Left ventricle myocardium superior (tissue), 1 donor: ENCODE results near the gene LYPD6. TPM values are rescaled to one million over a fixed set of nuclear protein-coding genes. Genes with fewer than 3 reads are reported as not detected.

Source experiments
- ATAC-seq: fragments of 200-7000 bp; cut with Tn5 transposase; one replicate; pipeline ENCODE4 v1.9.1; 2020; ENCODE audit warnings: mild to moderate bottlenecking, moderate library complexity
- DNase-seq: peaks from one replicate; pipeline ENCODE4 v3.0.0-alpha.2; 2020
- intact Hi-C: fragments of 100-400 bp; cut with micrococcal nuclease; formaldehyde crosslinking; loops from one replicate; pipeline ENCODE4 v1.11.0; 2022
- total RNA-seq: library from RNA; stranded (reverse); fragmentation: NEBNext Ultra II Directional; extraction: Animal tissue kit (Norgen Biotek cat#: 25700); gene quantifications from one replicate; pipeline ENCODE4 v1.2.1, GENCODE V29; 2021
- donor health status: DM: no; HTN: yes; CAD: no; lungs with severe emphysema.

LYPD6 gene
- total RNA-seq, 1 donor from 2014 or later, result 0.30 TPM

DNA sequence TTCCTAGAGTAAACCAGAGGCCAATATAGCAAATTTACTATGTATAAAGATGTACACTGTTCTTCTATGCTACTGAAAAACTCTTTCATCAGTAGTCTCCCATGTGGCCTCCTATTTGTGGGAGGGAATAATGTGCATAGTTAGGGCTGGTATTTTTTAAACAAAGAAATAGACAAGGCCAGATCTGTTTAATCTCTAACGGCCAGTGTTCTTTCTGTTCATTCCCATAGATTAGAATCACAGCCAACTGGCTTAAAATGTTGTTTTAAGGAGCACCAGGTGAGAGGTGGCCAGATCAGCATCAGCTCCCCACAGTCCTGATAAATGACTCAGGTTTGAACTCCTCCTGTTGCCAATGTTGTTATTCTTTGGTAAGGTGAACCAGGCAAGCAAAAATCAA, 12.1 kb downstream of the LYPD6 start:
- DNase-seq, result no peak
- intact Hi-C loops, result no loop called here
- no peak for ATAC-seq

DNA sequence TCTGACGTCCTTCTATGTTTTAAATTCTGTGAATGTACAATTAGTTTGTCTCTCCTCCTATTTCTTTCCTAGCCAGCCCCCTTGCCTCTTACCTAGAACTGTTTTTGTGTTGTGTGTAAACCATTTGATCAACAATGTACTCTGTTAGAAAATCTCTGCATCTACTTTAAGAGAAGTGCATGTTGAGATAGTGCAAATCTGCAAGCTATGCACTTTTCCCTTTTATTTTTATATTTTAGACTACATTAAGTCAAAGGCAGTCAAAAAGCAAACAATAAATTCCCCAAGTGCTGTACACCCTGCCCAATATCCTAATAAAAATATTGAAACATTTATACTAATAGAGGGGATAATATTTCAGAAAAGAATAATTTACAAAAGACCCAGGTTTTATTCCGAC, 13.7 kb downstream of the LYPD6 start:
- no peak for ATAC-seq
- intact Hi-C loops, result no loop called here

DNA sequence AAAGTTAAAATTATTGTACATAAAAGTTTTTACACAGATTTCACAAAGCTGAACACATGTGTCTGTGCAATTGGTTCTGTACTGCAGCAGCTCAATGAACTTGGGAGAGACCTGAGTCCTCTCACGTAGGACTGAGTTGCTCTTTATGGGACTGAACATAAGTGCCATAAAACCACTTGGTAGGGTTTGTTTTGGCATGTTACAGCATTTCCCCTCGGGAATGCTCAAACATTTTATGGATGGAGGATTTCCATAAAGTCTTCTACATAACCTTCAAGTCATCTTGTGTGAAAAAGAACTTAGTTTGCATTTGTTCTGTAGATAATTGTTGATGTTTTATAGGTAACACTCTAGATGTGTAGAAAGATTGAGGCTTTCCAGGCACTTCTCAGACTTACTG, 15.9 kb downstream of the LYPD6 start:
- ATAC-seq, result no peak
- intact Hi-C loops, result no loop called here
- DNase-seq, result no peak

More for the DNA sequence above, 13.7 kb downstream of the LYPD6 start:
- no peak for DNase-seq

DNA sequence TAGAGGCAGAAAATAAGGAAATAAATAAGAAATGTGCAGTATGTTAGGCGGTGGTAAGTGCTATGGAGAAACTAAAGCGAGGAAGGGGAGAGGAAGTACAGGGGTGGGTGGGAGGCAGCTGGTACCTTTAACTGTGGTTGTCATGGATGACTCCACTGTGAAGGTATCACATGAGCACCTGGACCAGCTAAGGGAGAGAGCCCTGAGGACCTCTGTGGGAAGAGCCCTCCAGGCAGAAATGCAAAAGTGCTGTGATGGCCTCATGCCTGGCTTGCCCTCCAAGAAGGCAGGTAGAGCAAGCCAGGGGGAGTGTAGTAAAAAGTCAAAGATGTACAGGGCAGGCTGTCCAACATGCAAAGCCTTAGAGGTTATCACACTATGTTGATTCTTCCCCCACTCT, 17.9 kb downstream of the LYPD6 start:
- no peak for DNase-seq
- ATAC-seq, result no peak
- intact Hi-C loops, result no loop called here

DNA sequence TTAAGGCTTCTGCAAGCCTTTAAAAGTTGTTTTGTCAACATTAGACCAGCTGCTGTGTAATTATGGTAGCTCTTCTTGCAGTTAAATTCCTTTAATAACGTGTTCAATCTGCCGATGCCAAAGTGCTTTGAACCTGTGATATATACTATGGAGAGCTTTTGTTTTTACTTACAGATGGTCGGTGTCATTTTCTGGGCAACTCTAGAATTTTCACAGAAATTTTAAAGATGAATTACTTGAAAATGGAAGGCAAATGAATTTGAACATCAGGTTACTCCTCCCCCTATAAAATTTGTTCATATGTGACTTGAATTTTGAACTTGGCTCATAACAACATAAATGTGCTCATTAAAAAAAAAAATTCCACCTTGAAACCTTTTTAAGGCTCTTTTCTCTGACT, 23.0 kb downstream of the LYPD6 start:
- intact Hi-C loops, result no loop called here
- no peak for DNase-seq
- no peak for ATAC-seq

DNA sequence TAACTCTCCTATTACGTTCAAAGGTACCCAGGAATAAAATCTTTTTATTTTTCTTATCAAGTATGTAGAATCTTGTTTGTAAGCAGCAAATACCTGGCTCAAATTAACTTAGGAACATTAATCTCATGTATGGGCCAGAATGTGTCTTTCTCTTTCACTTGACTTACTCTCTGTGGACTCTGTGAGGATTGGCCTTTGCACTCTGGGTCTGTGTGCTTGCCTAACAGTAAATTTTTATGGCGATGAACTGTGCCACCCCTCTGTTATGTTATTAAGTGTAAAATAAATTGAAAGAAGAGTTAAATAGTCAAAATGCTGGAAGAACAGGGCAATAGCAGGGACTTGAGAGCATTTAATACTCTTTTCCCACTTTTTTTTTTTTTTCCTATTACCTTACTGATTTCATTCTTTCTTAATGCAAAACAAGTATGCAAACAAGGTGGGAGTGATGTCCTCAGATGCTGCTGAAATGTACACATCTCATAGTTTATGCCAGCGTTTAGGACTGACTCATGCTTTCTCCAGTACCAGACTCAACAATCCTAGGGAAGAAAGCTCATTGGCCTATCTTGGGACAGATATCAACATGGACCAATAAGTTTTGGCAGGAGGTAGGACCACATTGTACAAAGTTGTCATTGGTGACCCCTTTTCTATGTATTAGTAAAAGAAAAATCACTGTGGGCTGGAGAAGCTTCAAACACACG, 25.5 kb downstream of the LYPD6 start:
- intact Hi-C loops, result no loop called here
- no peak for DNase-seq
- no peak for ATAC-seq

DNA sequence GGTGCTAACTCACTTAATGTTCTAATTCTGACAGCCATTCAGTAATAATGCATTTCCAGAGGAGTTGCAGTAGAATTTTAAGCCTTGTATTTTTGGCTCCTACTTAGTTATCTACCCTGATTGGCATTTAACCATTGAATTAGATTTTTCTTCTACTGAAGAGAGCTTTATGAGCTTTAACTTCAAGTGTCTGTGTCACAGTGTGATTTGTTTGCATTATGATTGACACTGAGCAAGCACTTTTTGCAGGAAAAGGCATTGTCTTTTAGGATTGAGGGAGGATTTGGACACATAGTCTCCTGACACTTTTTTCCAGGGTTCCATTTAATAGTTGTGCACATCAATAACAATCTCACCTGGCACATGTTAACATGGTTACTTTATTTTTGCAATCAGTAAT, 26.7 kb downstream of the LYPD6 start:
- ATAC-seq, result no peak
- no peak for DNase-seq
- intact Hi-C loops, result no loop called here

DNA sequence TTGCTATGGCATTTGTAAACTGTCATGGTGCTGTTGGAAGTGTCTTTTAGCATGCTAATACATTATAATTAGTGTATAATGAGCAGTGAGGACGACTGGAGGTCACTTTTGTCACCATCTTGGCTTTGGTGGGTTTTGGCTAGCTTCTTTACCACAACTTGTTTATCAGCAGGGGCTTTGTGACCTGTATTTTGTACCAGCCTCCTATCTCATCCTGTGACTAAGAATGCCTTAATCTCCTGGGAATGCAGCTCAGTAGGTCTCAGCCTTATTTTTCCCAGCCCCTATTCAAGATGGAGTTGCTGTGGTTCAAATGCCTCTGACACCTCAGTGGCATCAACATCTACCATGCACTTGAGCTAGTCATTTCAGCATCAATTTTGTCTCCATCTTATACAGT, 29.7 kb downstream of the LYPD6 start:
- no peak for DNase-seq
- no peak for ATAC-seq

DNA sequence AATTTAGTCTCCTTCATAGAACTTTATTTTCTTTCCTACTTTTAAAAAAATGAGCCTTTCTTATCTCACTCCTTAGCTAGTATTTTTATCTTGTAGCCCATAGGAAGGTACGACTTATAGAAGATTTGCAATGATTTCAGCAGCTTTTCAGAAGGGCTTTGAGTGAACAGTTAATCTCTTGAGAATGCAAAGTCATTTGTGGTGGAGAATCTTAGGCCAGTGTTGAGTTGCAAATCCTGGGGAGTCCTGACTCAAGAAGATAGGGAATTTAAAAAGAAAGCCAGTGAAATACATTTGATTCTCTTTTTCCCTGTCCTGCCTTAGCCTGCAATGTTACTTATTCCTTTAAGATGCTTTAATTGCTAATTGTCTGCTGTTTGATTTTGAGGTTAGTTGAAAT, 33.6 kb downstream of the LYPD6 start:
- no peak for ATAC-seq
- DNase-seq, result no peak
- intact Hi-C loops, result no loop called here

More for the DNA sequence above, 29.7 kb downstream of the LYPD6 start:
- intact Hi-C loops, result no loop called here

DNA sequence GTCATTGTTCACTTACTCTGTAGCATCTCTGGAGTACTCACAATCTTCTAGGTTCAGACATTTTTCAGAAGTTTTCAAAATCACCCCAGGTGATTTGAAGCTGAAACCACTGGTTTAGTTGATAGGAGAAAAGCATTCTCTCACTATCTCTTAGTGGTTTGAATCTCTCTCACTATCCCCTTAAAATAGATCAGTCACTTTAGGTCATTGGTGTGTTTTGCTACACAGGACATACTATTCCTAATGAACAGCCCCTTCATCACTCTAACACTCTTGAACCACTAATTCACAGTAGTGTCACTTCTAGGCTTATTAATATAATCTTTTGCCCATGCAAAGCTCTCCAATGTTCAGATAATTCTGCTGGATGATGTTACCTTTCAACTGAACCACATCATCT, 34.5 kb downstream of the LYPD6 start:
- no peak for ATAC-seq
- intact Hi-C loops, result no loop called here
- DNase-seq, result no peak

DNA sequence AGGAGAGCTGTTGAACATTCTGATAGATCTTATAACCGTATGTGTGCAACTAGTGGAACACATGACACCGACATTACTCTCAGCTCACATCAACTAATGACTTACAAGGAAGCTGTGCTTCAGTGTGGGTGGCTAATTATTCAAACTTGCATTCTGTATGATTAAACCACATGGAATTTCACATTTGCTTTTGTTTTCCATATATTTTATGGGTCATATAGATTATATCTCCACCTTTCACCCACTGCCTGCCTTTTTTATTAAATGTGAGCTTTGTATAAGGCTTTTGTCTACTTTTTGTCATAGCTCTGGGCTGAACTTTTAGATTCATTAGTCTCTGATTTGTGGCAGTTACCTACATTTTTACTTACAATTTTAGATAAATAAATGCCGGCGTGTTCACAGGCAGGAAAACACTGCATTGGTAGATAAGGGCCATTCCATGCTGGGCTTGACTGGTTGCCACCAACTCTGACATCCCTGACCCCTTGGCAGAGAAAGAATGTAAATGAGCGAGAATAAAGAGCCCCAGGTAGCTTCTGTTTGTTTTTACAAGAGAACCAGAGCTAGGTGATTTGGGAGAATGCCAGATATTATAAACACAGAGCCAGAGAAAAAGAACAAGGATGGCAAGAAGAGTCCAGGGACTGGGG, 35.7 kb downstream of the LYPD6 start:
- intact Hi-C loops, result no loop called here
- DNase-seq, result no peak
- no peak for ATAC-seq

DNA sequence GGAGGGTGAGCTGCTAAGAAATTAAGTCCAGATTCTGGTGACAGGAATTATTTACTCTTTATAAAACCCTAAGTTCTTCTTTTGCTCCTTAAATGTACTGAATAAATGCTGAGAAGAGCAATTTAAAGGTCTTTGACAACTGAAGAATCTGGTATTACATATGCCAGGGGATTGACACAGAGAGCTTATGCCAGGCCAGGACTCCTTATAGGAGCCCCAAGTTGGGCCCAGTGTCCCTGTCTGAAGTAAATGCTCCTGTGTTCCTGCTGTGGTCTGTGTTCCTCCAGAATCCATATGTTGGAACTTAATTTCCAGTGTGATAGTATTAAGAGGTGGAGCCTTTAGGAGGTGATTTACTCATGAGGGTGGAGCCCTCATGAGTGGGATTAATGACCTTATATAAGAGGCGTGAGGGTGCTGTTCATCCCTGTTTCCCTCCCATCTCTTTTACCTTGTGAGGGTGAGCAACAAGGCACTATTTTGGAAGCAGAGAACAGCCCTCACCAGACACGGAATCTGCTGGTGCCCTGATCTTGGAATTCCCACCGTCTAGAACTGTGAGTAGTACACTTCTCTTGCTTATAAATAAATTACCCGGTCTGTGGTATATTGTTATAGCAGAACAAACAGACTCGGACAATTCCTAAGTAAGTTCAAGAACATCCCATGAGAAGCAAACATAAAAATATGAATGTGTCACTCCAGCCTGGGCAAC, 39.8 kb downstream of the LYPD6 start:
- DNase-seq (no peak), ATAC-seq (no peak)
- intact Hi-C loops, result no loop called here

DNA sequence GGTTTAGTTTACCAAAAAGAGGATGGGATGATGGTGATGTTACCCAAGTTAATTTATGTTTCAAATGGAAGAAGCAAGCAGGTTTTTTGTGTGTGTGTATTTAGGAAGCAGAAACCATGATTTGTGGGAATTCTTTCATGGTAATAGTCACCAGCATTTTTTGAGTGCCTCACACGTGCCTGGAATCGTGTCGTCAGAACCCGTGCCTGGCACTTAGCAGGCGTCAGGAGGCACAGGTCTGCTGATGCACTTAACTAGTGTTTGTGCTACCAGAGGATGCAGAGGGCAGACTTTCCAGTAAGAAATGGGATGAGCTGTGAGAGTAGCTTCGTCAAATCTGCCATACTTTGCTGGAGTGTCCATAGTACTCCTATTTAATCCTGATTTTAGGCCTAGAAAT, 41.1 kb downstream of the LYPD6 start:
- no peak for ATAC-seq
- intact Hi-C loops, result no loop called here
- DNase-seq, result no peak

DNA sequence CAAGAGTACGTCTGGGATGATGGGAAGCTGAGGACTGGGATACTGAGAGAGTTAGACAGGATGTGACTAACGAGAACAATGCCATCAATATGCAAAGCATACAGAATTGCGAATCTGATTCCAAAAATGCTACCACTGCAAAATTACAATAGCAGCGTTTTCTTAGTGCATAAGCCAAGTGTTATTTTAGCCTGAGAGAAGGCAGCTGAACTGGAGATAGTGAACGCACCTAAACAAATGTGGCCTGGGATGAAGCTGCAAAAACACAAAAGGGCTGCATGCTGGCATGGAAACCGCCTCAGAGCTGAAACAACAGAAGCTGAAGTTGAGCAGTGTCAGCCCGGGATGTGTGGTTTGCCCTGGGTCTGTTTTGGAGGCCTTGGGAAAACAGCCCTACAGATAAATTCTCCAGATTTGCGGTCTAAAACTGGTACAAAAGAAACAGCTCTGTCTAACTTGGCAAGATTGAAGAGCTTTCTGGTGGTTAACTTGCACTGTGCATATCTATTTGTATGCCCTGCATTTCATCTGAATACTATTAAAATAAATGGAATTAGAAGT, 45.5 kb downstream of the LYPD6 start:
- intact Hi-C loops, result no loop called here
- DNase-seq (no peak), ATAC-seq (no peak)

DNA sequence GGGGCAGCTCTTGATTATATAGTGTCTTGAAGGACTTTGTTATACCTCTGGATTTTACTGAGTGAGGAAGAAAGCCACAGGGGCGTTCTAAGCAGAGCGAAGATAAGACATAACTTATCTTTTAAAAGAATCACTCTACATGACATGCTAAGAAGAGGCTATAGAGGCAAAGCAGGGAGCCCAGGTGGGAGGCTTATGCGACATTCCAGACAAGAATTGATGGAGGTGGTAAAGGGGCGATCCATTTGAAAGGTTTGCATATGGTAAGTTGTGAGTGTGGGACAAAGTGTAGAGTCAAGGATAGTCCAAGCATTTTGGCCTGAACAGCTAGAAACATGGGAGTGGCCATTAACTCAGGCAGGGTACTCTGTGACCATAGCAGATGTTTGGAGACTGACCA, 49.8 kb downstream of the LYPD6 start:
- intact Hi-C loops, result no loop called here
- DNase-seq (no peak), ATAC-seq (no peak)

DNA sequence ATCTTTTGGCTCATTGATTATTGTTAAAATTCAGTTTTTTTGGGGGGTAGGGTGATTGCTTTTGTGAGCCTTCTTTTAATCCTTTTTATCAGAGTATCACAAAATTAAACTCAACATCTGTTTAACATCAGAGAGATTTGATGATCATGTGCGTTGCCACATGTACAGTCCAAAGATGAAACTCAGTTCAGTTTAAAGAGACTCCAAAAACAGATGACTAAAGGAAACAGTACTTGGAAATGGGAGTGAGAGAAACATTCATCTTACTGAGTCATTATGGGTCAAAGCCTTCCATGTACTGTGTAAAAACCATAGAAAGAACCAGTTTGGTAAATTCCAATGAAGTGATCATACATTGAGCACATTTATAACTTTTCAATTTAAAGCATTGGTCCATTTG, 53.0 kb downstream of the LYPD6 start:
- DNase-seq (no peak), ATAC-seq (no peak)
- intact Hi-C loops, result no loop called here

DNA sequence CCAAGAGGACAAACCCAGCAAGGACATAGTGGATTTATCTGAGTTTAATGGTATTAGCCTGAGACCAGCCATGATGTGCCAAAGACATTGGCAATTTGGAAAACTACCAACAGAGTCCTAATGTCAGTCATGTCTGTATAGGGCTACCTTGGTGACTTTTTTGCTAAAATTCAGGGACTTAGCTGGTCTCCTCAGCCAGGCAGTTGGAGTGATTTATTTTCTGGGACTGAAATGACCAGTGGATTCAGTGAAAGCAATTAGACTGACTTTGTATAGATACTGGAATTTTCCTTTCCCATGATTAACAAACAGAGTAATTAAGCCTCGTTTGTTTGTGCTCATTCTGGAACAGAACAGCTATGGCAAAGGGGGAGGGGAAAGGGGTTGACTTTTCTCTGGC, 55.0 kb downstream of the LYPD6 start:
- no peak for DNase-seq
- intact Hi-C loops, result no loop called here
- ATAC-seq, result no peak

DNA sequence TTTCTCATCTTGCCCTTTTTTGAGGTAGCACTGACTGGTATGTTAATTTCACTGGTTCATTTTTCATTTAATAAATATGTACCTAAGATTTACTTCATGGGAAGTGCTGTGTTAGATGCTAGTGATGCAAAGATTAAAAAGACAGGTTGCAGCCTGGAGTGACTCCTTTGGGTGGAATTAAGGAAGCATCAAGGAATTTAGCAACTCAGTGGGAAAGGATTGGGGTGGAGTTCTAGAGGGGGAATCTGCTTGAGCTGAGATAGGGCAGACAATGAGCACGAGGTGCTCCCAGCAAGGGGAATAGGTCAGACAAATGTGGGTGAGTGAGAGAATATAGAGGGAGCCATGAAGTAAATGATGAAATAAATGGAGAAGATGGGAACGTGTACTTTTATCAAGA, 57.0 kb downstream of the LYPD6 start:
- no peak for DNase-seq
- intact Hi-C loops, result no loop called here
- ATAC-seq, result no peak

DNA sequence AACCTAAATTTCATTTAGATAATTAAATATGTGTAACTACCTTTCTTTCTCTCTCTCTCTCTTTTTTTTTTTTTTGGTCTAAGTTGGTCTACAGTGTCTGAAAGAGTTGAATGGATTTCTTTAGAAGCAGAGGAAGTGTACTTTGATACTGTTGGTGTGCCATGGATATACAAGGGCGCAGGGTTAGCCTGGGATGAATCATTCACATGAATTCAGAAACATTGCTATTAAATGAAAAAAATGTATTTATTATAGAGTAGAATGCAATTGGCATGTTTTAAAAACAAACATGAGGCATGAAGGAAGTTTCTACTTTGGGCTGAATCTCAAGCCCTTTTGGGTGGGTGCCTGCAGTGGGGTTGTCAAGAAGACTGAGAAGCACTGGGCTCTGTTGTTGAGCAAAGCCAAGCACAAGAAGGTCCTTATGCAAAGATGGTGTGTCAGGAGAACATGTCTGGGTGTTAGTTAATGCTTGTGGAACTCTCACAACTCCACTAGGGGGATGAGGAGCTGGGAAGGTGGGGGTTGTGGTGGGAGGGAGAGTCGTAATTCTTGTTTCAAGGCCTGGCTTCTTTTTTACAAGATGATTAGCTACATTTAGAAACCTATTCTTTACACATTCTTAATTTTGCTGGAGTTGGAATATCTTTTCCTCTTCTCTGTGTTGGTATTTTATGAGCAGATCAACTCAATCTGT, 57.9 kb downstream of the LYPD6 start:
- intact Hi-C loops, result no loop called here
- no peak for ATAC-seq
- DNase-seq, result no peak
